Astrocyte (in vitro differentiated cells and primary cell): ENCODE results near the gene PTPN11. TPM values are rescaled to one million over a fixed set of nuclear protein-coding genes. Genes with fewer than 3 reads are reported as not detected.
"Not testable (repeated sequence)": the region's sequence is repeated elsewhere in the genome, so short reads cannot be mapped to it uniquely, and the experiment has no call there.

Experiments used
- DNase-seq: peaks from one replicate; pipeline ENCODE4 v3.0.0-alpha.2; 2010; ENCODE audit warnings: low read depth
- FAIRE-seq: peaks from 2 replicates; lab custom pipeline; 2011; peaks lifted over from hg19 to GRCh38; lab: Jason Lieb, UNC
- H2AFZ ChIP-seq: 2 replicates; pipeline ENCODE4 v1.6.0; 2012; ENCODE audit warnings: low read depth, low read length, inconsistent platforms
- H3K27ac ChIP-seq: 2 replicates; pipeline ENCODE4 v1.5.1; 2011; ENCODE audit warnings: low read depth, low read length, inconsistent platforms
- H3K27me3 ChIP-seq: 2 replicates; pipeline ENCODE4 v1.6.0; 2011; ENCODE audit warnings: low read length, inconsistent platforms; ENCODE audit not compliant: insufficient read depth
- H3K36me3 ChIP-seq: 2 replicates; pipeline ENCODE4 v1.5.1; 2011; ENCODE audit warnings: low read length, inconsistent platforms; ENCODE audit not compliant: insufficient read depth
- H3K4me1 ChIP-seq: 2 replicates; pipeline ENCODE4 v1.5.1; 2011; ENCODE audit warnings: low read length, inconsistent platforms; ENCODE audit not compliant: insufficient read depth
- H3K4me2 ChIP-seq: 2 replicates; pipeline ENCODE4 v1.6.0; 2012; ENCODE audit warnings: low read length, inconsistent platforms
- H3K4me3 ChIP-seq: 2 replicates; pipeline ENCODE4 v1.5.1; 2011; ENCODE audit warnings: low read depth, mild to moderate bottlenecking, low read length, inconsistent platforms; ENCODE audit not compliant: insufficient read depth
- H3K79me2 ChIP-seq: 2 replicates; pipeline ENCODE4 v1.6.0; 2012; ENCODE audit warnings: mild to moderate bottlenecking, low read length, inconsistent platforms; ENCODE audit not compliant: insufficient read depth
- H3K9ac ChIP-seq: 2 replicates; pipeline ENCODE4 v1.6.0; 2012; ENCODE audit warnings: mild to moderate bottlenecking, low read length, inconsistent platforms
- H3K9me3 ChIP-seq: 2 replicates; pipeline ENCODE4 v1.5.1; 2012; ENCODE audit warnings: low read depth, mild to moderate bottlenecking, low read length, inconsistent platforms; ENCODE audit not compliant: insufficient read depth
- H4K20me1 ChIP-seq: 2 replicates; pipeline ENCODE4 v1.6.0; 2012; ENCODE audit warnings: low read length, inconsistent platforms; ENCODE audit not compliant: insufficient read depth
- H3K27ac Mint-ChIP-seq: one replicate; pipeline ENCODE4 v1.8.0; 2021; ENCODE audit warnings: mild to moderate bottlenecking, mixed read lengths; ENCODE audit not compliant: unreplicated experiment
- H3K27me3 Mint-ChIP-seq: one replicate; pipeline ENCODE4 v1.8.0; 2021; ENCODE audit warnings: low read depth, mixed read lengths; ENCODE audit not compliant: unreplicated experiment
- H3K36me3 Mint-ChIP-seq: one replicate; pipeline ENCODE4 v1.8.0; 2021; ENCODE audit warnings: low read depth, mixed read lengths; ENCODE audit not compliant: unreplicated experiment
- H3K4me1 Mint-ChIP-seq: one replicate; pipeline ENCODE4 v1.8.0; 2021; ENCODE audit warnings: low read depth, mixed read lengths; ENCODE audit not compliant: unreplicated experiment
- H3K4me3 Mint-ChIP-seq: one replicate; pipeline ENCODE4 v1.8.0; 2021; ENCODE audit warnings: mild to moderate bottlenecking, moderate library complexity, mixed read lengths; ENCODE audit not compliant: unreplicated experiment
- H3K9me3 Mint-ChIP-seq: one replicate; pipeline ENCODE4 v1.8.0; 2021; ENCODE audit warnings: mild to moderate bottlenecking, mixed read lengths; ENCODE audit not compliant: unreplicated experiment
- CTCF ChIP-seq: IDR thresholded peaks from 2 replicates; pipeline ENCODE4 v1.5.1; 2011; ENCODE audit warnings: low read depth, mild to moderate bottlenecking, inconsistent platforms, low read length, moderate library complexity; ENCODE audit not compliant: insufficient read depth
- EZH2 ChIP-seq: IDR thresholded peaks from 2 replicates; pipeline ENCODE4 v1.6.1; 2012; ENCODE audit warnings: mild to moderate bottlenecking, low read length, inconsistent platforms; ENCODE audit not compliant: insufficient read depth
- total RNA-seq: library from RNA; stranded (reverse); gene quantifications from 2 replicates; pipeline ENCODE4 v1.2.1, GENCODE V29; 2021

Gene PTPN11
- total RNA-seq, 1 donor from 2014 or later = 143 TPM

- H3K4me2 ChIP-seq = no peak overlapping the region
- no peaks in the 10 kb centered on the region for H3K36me3 ChIP-seq
- H3K36me3 Mint-ChIP-seq = peaks cover 2% of the 10 kb centered on the region
- no peaks in the 10 kb centered on the region for H3K9me3 ChIP-seq
- no peak overlapping the region for H3K27ac ChIP-seq
- H3K9me3 Mint-ChIP-seq = no peaks in the 10 kb centered on the region
- H3K27me3 Mint-ChIP-seq = no peaks in the 10 kb centered on the region
- H3K27me3 ChIP-seq = no peaks in the 10 kb centered on the region
- no peak overlapping the region for H3K9ac ChIP-seq
- peaks cover 1% of the 10 kb centered on the region for H3K4me1 Mint-ChIP-seq
- H2AFZ ChIP-seq = no peak overlapping the region
- H3K4me3 ChIP-seq = no peak overlapping the region
- no peak overlapping the region for H3K4me3 Mint-ChIP-seq
- DNase-seq = no peak
- H3K4me1 ChIP-seq = peaks cover 3% of the 10 kb centered on the region
- H3K79me2 ChIP-seq = peaks cover 98% of the 10 kb centered on the region
- no peak overlapping the region for H3K27ac Mint-ChIP-seq
- peaks cover 87% of the 10 kb centered on the region for H4K20me1 ChIP-seq
- no peak for FAIRE-seq
- TF ChIP-seq EZH2 (no peak), CTCF (no peak)
Measured at GRCh38 chr12:112433551-112433950, 14.8 kb downstream of the PTPN11 start.

GRCh38 chr12:112438645-112439044, 19.9 kb downstream of the PTPN11 start:
- not testable (repeated sequence) for H3K4me3 ChIP-seq, H3K27ac Mint-ChIP-seq

GRCh38 chr12:112439769-112440168, 21.0 kb downstream of the PTPN11 start:
- Mint-ChIP-seq H3K9me3 (no peaks in the 10 kb centered on the region), H3K4me1 (no peaks in the 10 kb centered on the region), H3K27me3 (no peaks in the 10 kb centered on the region), H3K36me3 (peaks cover 2% of the 10 kb centered on the region), H3K4me3 (no peak overlapping the region), H3K27ac (no peak overlapping the region)
- H3K27ac ChIP-seq = no peak overlapping the region
- no peak overlapping the region for H3K4me2 ChIP-seq
- DNase-seq (no peak), FAIRE-seq (no peak)
- H3K79me2 ChIP-seq = peaks cover 90% of the 10 kb centered on the region
- H3K9ac ChIP-seq = no peak overlapping the region
- no peaks in the 10 kb centered on the region for H3K9me3 ChIP-seq
- no peak overlapping the region for H2AFZ ChIP-seq
- H4K20me1 ChIP-seq = peaks cover 71% of the 10 kb centered on the region
- peaks cover 3% of the 10 kb centered on the region for H3K4me1 ChIP-seq
- H3K4me3 ChIP-seq = no peak overlapping the region
- no peaks in the 10 kb centered on the region for H3K36me3 ChIP-seq
- no peak for TF ChIP-seq EZH2
- H3K27me3 ChIP-seq = no peaks in the 10 kb centered on the region

More at GRCh38 chr12:112438645-112439044, 19.9 kb downstream of the PTPN11 start:
- H3K4me3 Mint-ChIP-seq, H3K9ac ChIP-seq, H3K9me3 ChIP-seq, DNase-seq, H2AFZ ChIP-seq, H3K36me3 ChIP-seq, H3K4me2 ChIP-seq, H3K4me1 ChIP-seq, H3K27ac ChIP-seq, H3K9me3 Mint-ChIP-seq, FAIRE-seq, H3K27me3 Mint-ChIP-seq, H3K27me3 ChIP-seq, H3K4me1 Mint-ChIP-seq, H3K36me3 Mint-ChIP-seq: not testable (repeated sequence)
- peaks cover 75% of the 10 kb centered on the region for H4K20me1 ChIP-seq
- peaks cover 92% of the 10 kb centered on the region for H3K79me2 ChIP-seq

GRCh38 chr12:112440653-112441052, 21.9 kb downstream of the PTPN11 start:
- H3K4me1 Mint-ChIP-seq, H3K9me3 Mint-ChIP-seq, FAIRE-seq, H3K4me2 ChIP-seq, H3K27ac ChIP-seq, H3K9me3 ChIP-seq, H3K27ac Mint-ChIP-seq, H3K36me3 Mint-ChIP-seq, H3K4me3 ChIP-seq, DNase-seq, H3K27me3 Mint-ChIP-seq, H2AFZ ChIP-seq, H3K4me1 ChIP-seq, H3K9ac ChIP-seq, H3K27me3 ChIP-seq, H3K36me3 ChIP-seq, H3K4me3 Mint-ChIP-seq: not testable (repeated sequence)
- peaks cover 65% of the 10 kb centered on the region for H4K20me1 ChIP-seq
- H3K79me2 ChIP-seq = peaks cover 89% of the 10 kb centered on the region
